HepG2 (cell line): Measurements from ENCODE around the gene CARMIL3. TPM values are rescaled to one million over a fixed set of nuclear protein-coding genes. Genes with fewer than 3 reads are reported as not detected.

ENCODE experiments used
- GABPA ChIP-seq, 2 experiments: IDR thresholded peaks; 2 replicates each; pipeline ENCODE4 v1.6.1; 2011 to 2016; ENCODE audit warnings: low read depth in 2 of 2, low read length in 1 of 2, missing biosample characterization in 1 of 2, missing genetic modification characterization in 1 of 2
- GATA4 ChIP-seq: sonication (generic); IDR thresholded peaks from 2 replicates; pipeline ENCODE4 v1.6.1; 2016; ENCODE audit warnings: antibody characterized with exemption, low read depth, borderline replicate concordance
- RCOR2 ChIP-seq: IDR thresholded peaks from 2 replicates; pipeline ENCODE4 v1.6.1; 2016; ENCODE audit warnings: missing biosample characterization, missing genetic modification reagents
- SRSF4 ChIP-seq: fragments of 200-400 bp; formaldehyde crosslinking; IDR thresholded peaks from one replicate; pipeline ENCODE4 v1.6.1; 2018; ENCODE audit warnings: mild to moderate bottlenecking, low read depth, low read length, moderate library complexity; ENCODE audit not compliant: poor library complexity, severe bottlenecking
- TAF15 ChIP-seq: fragments of 200-400 bp; formaldehyde crosslinking; IDR thresholded peaks from one replicate; pipeline ENCODE4 v1.6.1; 2018; ENCODE audit warnings: mild to moderate bottlenecking, low read depth, low read length; ENCODE audit not compliant: poor library complexity, severe bottlenecking
- ZNF333 ChIP-seq: sonication (generic); formaldehyde crosslinking; IDR thresholded peaks from 2 replicates; pipeline ENCODE4 v1.4.0; 2020; ENCODE audit warnings: mild to moderate bottlenecking, missing genetic modification reagents, borderline replicate concordance
- ZNF549 ChIP-seq: sonication (generic); formaldehyde crosslinking; IDR thresholded peaks from 2 replicates; pipeline ENCODE4 v1.5.0; 2020; ENCODE audit warnings: missing genetic modification reagents
- polyA plus RNA-seq, 8 experiments: library from polyadenylated mRNA; depleted of rRNA in 3 of 8; stranded (reverse) in 7 of 8; unstranded in 1 of 8; fragments of >200 nt; fragmentation: Illumina TruSeq in 4 of 8; extraction: Trizol in 4 of 8; gene quantifications; 2 replicates each; pipeline versions ENCODE4 v1.2.1 to v1.2.3, GENCODE V29; 2011 to 2016; ENCODE audit warnings: low read depth in 4 of 8, missing spikeins in 1 of 8, mixed read lengths in 1 of 8; ENCODE audit not compliant: insufficient read depth in 1 of 8
- total RNA-seq, 5 experiments: library from RNA; depleted of rRNA; stranded (reverse); fragments of >200 nt; fragmentation: Illumina TruSeq; extraction: Trizol; gene quantifications; 2 replicates each; pipeline ENCODE4 v1.2.3, GENCODE V29; 2016; ENCODE audit warnings: low read depth in 1 of 5
- TF ChIP-seq, protein P1 (sequence below), 2 experiments: fragments of 450-650 bp in 1 of 2; sonication (generic) in 1 of 2; formaldehyde crosslinking in 1 of 2; IDR thresholded peaks; 2 replicates each; pipeline versions ENCODE4 v1.6.1 to v1.8.0; 2016 to 2022; ENCODE audit warnings: antibody characterized with exemption in 1 of 2, mild to moderate bottlenecking in 1 of 2, missing genetic modification reagents in 1 of 2
- TF ChIP-seq, protein P2 (sequence below): sonication (generic); formaldehyde crosslinking; IDR thresholded peaks from 2 replicates; pipeline ENCODE4 v1.5.1; 2020; ENCODE audit warnings: missing genetic modification reagents, mild to moderate bottlenecking, borderline replicate concordance
- TF ChIP-seq, protein P3 (sequence below): sonication (generic); formaldehyde crosslinking; IDR thresholded peaks from 2 replicates; pipeline ENCODE4 v1.8.0; 2022; ENCODE audit warnings: low read depth, missing genetic modification reagents
- TF ChIP-seq, protein P4 (sequence below): sonication (generic); formaldehyde crosslinking; IDR thresholded peaks from 2 replicates; pipeline ENCODE4 v1.8.1; 2022; ENCODE audit warnings: mild to moderate bottlenecking, missing genetic modification reagents
- TF ChIP-seq, protein P5 (sequence below): sonication (generic); formaldehyde crosslinking; IDR thresholded peaks from 2 replicates; pipeline ENCODE4 v1.9.0; 2021; ENCODE audit warnings: missing genetic modification reagents, mild to moderate bottlenecking, borderline replicate concordance

The CARMIL3 gene
- total and polyA plus RNA-seq, 2 of the 13 experiments (the other 11 are each of a cell fraction or from before 2014, with no cell fraction given), result 0.27 to 0.55 TPM

DNA sequence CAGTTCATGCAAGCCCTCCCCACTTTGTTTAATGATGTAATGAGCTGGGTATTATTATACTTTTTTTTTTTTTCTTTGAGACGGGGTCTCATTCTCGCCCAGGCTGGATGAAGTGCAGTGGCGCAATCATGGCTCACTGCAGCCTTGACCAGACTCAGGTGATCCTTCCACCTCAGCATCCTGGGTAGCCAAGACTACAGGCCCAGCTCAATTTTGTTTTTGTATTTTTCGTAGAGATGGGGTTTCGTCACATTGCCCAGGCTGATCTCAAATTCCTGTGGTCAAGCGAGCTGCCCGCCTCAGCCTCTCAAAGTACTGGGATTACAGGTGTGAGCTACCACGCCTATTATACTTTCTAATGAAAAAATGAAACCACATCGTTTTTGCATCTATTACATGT is 58.3 kb downstream of the CARMIL3 start (continued):
- TF ChIP-seq TAF15, result no peak
- TF ChIP-seq GATA4, result no peak
- TF ChIP-seq, protein P1, sequence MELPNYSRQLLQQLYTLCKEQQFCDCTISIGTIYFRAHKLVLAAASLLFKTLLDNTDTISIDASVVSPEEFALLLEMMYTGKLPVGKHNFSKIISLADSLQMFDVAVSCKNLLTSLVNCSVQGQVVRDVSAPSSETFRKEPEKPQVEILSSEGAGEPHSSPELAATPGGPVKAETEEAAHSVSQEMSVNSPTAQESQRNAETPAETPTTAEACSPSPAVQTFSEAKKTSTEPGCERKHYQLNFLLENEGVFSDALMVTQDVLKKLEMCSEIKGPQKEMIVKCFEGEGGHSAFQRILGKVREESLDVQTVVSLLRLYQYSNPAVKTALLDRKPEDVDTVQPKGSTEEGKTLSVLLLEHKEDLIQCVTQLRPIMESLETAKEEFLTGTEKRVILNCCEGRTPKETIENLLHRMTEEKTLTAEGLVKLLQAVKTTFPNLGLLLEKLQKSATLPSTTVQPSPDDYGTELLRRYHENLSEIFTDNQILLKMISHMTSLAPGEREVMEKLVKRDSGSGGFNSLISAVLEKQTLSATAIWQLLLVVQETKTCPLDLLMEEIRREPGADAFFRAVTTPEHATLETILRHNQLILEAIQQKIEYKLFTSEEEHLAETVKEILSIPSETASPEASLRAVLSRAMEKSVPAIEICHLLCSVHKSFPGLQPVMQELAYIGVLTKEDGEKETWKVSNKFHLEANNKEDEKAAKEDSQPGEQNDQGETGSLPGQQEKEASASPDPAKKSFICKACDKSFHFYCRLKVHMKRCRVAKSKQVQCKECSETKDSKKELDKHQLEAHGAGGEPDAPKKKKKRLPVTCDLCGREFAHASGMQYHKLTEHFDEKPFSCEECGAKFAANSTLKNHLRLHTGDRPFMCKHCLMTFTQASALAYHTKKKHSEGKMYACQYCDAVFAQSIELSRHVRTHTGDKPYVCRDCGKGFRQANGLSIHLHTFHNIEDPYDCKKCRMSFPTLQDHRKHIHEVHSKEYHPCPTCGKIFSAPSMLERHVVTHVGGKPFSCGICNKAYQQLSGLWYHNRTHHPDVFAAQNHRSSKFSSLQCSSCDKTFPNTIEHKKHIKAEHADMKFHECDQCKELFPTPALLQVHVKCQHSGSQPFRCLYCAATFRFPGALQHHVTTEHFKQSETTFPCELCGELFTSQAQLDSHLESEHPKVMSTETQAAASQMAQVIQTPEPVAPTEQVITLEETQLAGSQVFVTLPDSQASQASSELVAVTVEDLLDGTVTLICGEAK (IDR thresholded peaks at IDR 0.05), result no peak
- TF ChIP-seq, protein P1 (CRISPR knock-in tag; IDR thresholded peaks at IDR 0.05), result no peak
- TF ChIP-seq, protein P2, sequence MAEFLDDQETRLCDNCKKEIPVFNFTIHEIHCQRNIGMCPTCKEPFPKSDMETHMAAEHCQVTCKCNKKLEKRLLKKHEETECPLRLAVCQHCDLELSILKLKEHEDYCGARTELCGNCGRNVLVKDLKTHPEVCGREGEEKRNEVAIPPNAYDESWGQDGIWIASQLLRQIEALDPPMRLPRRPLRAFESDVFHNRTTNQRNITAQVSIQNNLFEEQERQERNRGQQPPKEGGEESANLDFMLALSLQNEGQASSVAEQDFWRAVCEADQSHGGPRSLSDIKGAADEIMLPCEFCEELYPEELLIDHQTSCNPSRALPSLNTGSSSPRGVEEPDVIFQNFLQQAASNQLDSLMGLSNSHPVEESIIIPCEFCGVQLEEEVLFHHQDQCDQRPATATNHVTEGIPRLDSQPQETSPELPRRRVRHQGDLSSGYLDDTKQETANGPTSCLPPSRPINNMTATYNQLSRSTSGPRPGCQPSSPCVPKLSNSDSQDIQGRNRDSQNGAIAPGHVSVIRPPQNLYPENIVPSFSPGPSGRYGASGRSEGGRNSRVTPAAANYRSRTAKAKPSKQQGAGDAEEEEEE (CRISPR knock-in tag), result no peak
- no peak for TF ChIP-seq ZNF333 (CRISPR knock-in tag)
- TF ChIP-seq, protein P3, sequence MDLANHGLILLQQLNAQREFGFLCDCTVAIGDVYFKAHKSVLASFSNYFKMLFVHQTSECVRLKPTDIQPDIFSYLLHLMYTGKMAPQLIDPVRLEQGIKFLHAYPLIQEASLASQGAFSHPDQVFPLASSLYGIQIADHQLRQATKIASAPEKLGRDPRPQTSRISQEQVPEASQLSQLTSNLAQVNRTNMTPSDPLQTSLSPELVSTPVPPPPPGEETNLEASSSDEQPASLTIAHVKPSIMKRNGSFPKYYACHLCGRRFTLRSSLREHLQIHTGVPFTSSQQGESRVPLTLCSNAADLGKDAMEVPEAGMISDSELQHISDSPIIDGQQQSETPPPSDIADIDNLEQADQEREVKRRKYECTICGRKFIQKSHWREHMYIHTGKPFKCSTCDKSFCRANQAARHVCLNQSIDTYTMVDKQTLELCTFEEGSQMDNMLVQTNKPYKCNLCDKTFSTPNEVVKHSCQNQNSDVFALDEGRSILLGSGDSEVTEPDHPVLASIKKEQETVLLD (CRISPR knock-in tag), result no peak
- TF ChIP-seq GABPA (IDR thresholded peaks at IDR 0.05; ENCODE audit: low read depth, low read length), result no peak
- TF ChIP-seq GABPA (CRISPR knock-in tag; IDR thresholded peaks at IDR 0.05; ENCODE audit: low read depth), result no peak
- TF ChIP-seq, protein P4, sequence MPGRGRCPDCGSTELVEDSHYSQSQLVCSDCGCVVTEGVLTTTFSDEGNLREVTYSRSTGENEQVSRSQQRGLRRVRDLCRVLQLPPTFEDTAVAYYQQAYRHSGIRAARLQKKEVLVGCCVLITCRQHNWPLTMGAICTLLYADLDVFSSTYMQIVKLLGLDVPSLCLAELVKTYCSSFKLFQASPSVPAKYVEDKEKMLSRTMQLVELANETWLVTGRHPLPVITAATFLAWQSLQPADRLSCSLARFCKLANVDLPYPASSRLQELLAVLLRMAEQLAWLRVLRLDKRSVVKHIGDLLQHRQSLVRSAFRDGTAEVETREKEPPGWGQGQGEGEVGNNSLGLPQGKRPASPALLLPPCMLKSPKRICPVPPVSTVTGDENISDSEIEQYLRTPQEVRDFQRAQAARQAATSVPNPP (CRISPR knock-in tag), result 0 out of 2 replicates have a peak, but pooled peaks have one; percentile 30
- TF ChIP-seq RCOR2 (CRISPR knock-in tag), result no peak
- no peak for TF ChIP-seq ZNF549 (CRISPR knock-in tag)
- no peak for TF ChIP-seq SRSF4
- TF ChIP-seq, protein P5, sequence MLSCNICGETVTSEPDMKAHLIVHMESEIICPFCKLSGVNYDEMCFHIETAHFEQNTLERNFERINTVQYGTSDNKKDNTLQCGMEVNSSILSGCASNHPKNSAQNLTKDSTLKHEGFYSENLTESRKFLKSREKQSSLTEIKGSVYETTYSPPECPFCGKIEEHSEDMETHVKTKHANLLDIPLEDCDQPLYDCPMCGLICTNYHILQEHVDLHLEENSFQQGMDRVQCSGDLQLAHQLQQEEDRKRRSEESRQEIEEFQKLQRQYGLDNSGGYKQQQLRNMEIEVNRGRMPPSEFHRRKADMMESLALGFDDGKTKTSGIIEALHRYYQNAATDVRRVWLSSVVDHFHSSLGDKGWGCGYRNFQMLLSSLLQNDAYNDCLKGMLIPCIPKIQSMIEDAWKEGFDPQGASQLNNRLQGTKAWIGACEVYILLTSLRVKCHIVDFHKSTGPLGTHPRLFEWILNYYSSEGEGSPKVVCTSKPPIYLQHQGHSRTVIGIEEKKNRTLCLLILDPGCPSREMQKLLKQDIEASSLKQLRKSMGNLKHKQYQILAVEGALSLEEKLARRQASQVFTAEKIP (CRISPR knock-in tag), result no peak
